ENCODE results near the gene TBX18. TPM values are rescaled to one million over a fixed set of nuclear protein-coding genes. Genes with fewer than 3 reads are reported as not detected.

Gene TBX18
- total RNA-seq, 1 experiment from 2014 or later, result under 0.01 TPM

DNA sequence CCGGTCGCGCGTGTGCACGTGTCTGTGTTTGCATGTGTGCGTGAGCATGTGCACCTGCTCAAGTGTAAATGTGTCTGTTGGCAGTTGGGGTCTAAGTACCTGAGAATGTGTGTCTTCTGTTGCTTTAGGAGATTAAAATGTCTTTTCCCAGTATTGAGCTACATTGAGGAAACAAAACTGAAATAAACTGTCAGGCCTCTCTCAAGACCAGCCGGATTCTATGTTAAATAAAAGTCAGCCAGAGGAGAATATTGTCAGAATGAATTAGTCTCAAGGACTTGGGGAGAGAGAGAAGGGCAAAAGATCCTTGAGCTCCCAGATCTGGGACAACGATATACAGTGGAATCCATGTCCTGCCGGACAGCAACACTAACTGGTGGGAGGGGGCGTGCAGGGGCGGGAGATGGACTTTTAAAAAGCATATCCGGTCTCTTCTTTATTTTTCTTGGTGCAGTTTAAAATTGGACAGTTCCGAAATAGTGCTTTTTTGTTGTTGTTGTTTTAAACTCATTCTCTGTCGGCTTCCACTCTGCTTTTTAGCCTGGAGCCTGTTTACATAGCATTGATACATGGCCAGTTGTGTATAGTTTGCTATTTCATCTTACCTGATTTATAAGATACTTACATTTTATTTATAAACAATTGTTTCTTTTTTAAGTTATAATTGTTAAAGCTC is 3.3 kb upstream of the TBX18 start:
- Histone ChIP-seq H3K36me3 (replicated peaks; ENCODE audit: control insufficient read depth, insufficient read depth, low read length) (no peaks in the 10 kb centered on the region), H3K4me3 (ENCODE audit: insufficient read depth, low read depth, low read length) (no peak overlapping the region), H3K27me3 (ENCODE audit: control insufficient read depth, insufficient read depth, low read length) (peaks cover 96% of the 10 kb centered on the region)
- DNase-seq, result no peak

DNA sequence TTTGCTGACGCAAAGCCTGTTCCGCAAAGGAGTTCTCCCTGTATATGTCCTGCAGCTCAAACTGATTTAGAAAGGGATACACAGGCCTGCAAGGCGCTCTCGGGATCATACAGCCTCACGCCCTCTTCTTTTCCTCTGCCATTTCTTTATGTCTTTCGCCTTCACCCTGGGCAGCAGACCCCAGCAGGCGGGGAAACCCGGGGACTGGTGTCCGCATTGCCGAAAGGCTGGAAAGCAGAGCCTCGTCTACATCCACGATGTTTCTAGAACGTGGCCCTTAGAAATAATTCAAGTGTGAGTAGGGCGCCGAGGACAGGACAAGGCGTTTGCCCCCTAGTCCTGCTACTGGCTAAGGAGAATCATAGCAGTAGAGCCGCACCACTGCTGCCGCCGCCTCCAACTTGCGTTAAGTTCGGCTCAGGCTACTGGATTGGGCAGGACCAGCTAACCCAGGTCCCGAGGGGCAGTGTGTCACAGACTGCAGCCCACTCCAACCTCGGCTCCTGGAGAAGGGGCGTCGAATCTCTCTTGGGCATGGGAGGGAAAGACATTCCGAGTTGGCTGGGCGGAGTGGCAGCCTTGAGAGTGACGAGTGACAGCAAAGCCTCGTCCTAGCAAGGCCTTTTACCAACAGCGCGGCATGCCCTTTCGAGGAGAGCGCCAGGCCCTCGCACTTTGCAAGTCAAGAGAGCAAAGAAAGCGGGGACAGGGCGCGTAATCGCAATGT is 2.6 kb upstream of the TBX18 start:
- peaks cover 96% of the 10 kb centered on the region for H3K27me3 ChIP-seq (ENCODE audit: control insufficient read depth, insufficient read depth, low read length)
- peak; percentile 31 for DNase-seq
- H3K36me3 ChIP-seq (replicated peaks; ENCODE audit: control insufficient read depth, insufficient read depth, low read length), result no peaks in the 10 kb centered on the region
- H3K4me3 ChIP-seq (ENCODE audit: insufficient read depth, low read depth, low read length), result peak overlapping the region; percentile 29

DNA sequence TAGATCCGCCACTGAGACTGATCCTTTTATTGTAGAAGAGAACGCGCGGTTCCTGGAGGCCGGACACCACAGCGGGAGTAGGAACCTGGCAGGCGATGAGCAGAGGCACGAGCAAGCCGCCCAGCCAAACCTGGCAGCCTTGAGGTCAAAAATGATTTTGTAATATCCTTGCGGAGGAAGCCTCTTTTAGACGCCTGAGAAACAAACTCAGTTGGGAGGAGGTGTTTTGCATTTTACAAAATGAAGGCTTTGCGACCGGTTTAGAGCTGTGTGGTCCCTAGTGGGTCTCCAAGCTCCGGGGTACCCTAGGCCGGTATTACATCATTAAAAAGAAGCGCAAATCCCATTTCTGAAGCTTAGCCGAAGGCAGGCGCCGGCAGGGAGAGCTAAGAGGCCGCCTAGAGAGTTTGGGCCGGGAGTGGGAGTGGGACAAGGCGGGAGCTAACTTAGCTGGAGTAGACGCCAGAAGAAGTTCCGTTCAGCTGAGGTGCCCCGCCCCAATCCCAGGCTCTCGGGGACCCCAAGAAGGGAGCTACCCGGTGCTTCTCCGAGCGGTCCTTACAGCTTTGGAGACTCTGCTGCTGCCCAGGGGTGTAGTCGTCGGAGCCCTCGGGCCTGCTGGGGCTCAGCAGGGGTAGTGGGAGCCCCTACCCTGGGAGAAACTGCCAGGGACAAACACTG is 1.9 kb upstream of the TBX18 start:
- DNase-seq, result peak; percentile 54
- Histone ChIP-seq H3K36me3 (replicated peaks; ENCODE audit: control insufficient read depth, insufficient read depth, low read length) (no peaks in the 10 kb centered on the region), H3K27me3 (ENCODE audit: control insufficient read depth, insufficient read depth, low read length) (peaks cover 96% of the 10 kb centered on the region), H3K4me3 (ENCODE audit: insufficient read depth, low read depth, low read length) (peak overlapping the region; percentile 29)

DNA sequence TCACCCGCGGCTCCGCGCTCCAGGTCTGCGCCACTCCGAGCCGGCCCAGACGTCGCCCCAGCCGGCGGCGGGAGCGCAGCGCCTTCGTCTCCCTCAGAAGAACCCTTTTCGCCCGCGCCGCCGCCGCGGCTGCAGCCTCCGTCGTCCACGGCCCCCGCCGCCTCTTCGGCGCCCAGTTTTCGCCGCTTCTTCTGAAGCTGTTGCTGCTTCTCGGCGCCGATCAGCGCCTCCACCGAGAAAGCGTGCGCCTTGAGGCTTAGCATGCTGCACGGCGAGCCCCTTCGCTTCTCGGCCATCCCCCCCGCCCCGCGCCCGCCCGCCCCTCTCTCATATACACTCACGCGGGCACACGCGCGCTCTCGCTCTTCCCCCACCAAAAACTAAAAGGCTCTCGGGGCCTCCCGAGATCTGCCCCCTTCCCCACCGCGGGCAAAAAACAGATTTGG is 489 bp downstream of the TBX18 start:
- H3K36me3 ChIP-seq (replicated peaks; ENCODE audit: control insufficient read depth, insufficient read depth, low read length), result no peaks in the 10 kb centered on the region
- peak; percentile 42 for DNase-seq
- H3K27me3 ChIP-seq (ENCODE audit: control insufficient read depth, insufficient read depth, low read length), result peaks cover 93% of the 10 kb centered on the region
- H3K4me3 ChIP-seq (ENCODE audit: insufficient read depth, low read depth, low read length), result peak overlapping the region; percentile 43

DNA sequence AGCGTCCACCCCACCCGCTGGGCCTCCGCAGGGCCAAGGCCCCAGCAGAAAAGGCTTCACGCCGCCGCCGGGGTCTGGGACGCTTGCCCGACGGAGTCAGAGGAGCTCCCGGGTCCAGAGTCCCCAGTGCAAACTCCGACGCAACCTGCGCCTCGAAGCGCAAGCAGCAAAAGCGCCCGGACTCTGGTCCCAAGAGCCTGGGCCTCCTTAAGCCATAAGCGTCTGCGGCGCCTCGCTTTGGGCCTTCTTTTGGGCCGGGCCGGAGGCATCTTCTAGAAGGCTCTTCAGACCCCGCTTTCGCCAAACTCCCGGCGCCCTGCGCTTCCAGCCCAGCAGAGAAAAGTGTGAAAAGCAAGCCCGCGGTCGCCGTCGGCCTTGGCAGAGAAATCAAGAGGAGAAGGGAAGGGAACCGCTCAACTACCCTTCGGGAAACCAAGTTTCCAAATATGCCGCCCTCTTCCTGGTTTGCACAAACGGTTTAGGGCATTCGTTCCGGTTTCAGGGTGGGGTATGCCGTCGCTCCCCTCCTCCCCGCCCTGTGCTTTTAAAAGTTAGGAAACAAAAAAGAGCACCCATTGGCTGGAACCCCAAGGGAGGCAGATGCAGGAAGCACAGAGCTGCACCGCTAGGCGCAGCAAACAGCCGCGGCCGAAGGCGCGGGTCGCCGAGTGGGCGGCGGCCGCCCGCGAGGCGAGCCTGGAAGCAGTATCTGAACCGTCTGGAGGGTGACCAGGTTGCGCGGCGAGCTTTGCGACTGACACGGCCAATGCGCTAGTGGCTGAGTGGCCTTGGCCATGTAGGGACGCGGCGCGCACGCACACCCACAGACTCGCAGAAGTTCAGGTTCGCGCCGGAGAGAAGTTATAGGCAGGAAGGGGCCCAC is 1.2 kb downstream of the TBX18 start:
- Histone ChIP-seq H3K4me3 (ENCODE audit: insufficient read depth, low read depth, low read length) (peak overlapping the region; percentile 43), H3K27me3 (ENCODE audit: control insufficient read depth, insufficient read depth, low read length) (peaks cover 86% of the 10 kb centered on the region), H3K36me3 (replicated peaks; ENCODE audit: control insufficient read depth, insufficient read depth, low read length) (no peaks in the 10 kb centered on the region)
- DNase-seq, result peak; percentile 58

DNA sequence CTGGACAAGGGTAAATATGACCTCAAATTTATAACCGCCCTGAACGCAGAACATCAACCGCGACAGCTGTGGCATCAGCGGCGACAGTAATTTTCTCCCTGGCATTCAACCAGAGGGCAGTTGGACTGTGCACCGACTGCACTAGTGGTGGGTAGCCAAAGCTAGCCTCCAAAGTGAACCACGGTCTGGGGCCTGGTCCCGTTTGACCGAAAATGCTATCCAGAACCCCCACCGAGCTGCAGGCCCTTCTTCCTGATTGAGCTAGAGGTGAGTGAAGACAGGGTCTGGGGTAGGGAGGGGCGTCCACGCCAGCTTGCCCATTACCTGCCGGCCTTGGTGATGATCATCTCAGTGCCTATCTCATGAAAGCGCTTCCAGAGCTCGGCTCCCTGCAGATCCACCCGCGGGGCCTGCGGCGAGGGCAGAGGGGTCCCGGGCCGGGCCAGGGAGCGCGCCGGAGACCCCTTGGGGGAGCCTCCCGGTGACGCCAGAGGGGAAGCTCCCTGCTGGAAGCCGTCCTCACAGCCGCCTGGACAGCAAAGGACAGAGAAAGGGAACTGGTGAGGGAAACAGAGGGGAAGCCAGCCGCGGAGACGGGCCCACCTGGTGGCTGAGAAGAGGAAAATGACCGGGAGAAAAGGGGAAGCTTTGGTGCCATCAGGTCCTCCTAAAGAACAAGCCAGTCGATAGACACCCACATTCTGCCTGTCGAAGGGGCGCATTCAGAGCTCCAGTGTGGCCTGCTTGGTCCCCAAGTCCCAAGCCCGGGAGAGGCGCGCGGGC is 2.0 kb downstream of the TBX18 start:
- Histone ChIP-seq H3K4me3 (ENCODE audit: insufficient read depth, low read depth, low read length) (peak overlapping the region; percentile 43; the same call in 1 of the 2 replicates), H3K36me3 (replicated peaks; ENCODE audit: control insufficient read depth, insufficient read depth, low read length) (no peaks in the 10 kb centered on the region), H3K27me3 (ENCODE audit: control insufficient read depth, insufficient read depth, low read length) (peaks cover 78% of the 10 kb centered on the region)
- DNase-seq, result peak; percentile 68

DNA sequence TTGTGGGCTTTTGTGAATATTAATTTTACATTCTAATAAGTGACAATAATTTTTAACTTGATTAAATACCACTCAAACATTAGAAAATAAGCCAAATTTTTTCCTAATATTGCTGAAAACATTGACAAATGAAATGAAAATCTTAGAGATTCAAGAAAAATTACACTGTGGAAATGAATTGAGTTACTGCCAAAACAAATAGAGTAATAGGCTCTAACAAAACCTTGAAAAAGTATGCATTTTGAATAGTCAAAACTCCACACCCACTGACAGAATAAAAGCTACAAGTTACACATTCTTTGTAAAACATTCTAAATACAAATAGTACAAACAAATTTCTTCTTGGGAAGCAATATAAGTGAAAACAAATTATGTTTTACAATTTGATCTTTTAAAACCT is 5.9 kb downstream of the TBX18 start:
- Histone ChIP-seq H3K4me3 (ENCODE audit: insufficient read depth, low read depth, low read length) (no peak overlapping the region), H3K27me3 (ENCODE audit: control insufficient read depth, insufficient read depth, low read length) (peaks cover 42% of the 10 kb centered on the region), H3K36me3 (replicated peaks; ENCODE audit: control insufficient read depth, insufficient read depth, low read length) (no peaks in the 10 kb centered on the region)
- no peak for DNase-seq

DNA sequence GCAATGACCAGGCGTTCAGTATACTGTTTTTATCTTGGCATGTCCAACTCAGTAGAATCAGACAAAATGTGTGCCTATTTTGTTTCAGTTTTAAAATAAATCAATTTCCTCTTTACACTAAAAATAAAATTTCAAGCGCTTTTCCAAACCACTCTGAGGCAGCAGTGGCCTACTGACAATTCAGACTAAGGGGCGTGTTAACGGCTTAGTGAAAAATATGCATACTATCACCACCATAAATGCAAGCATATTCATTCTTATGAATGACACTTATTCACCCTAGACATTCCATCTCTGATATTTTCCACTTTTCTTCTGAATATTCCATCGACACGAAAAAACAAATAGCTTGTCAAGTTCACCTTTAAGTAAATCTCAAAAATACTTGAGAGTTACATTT is 7.5 kb downstream of the TBX18 start:
- no peak for DNase-seq
- Histone ChIP-seq H3K27me3 (ENCODE audit: control insufficient read depth, insufficient read depth, low read length) (peaks cover 26% of the 10 kb centered on the region), H3K4me3 (ENCODE audit: insufficient read depth, low read depth, low read length) (no peak overlapping the region), H3K36me3 (replicated peaks; ENCODE audit: control insufficient read depth, insufficient read depth, low read length) (no peaks in the 10 kb centered on the region)

DNA sequence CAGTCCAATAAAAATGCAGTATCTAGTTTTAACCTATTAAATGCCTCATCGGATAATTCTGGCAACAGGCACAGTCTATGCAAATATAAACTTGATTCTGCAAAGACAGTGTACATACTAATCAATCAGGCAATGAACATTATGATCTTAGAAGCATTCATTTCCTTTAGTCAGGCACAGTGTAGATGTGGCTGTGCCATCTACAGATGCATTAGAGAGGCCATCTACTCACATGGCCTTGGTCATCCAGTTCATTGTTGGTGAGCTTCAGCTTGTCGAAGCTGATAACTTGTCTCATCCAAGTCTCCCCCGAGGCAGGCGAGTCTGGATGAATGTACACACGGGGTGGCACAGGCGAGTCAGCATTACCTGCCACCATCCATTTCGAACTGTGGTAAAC is 7.9 kb downstream of the TBX18 start:
- peaks cover 22% of the 10 kb centered on the region for H3K27me3 ChIP-seq (ENCODE audit: control insufficient read depth, insufficient read depth, low read length)

DNA sequence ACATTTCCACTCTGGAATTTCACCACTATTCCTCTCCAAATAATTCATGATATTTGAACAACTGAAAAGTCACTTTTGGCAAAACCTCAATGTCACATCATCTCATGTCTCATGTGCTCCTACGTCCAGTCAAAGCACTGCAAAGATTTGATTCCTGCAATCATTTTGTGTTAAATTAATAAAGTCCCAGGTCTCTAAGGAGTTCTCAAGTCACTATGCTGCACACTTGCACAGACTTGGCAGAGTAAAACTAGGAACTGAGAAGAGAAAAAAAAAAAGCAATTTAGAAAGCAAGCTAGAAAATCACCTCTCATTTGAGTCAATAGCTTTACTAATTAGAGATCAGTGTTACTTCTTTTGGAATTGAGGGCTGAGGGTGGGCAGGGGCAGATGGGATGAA is 11.2 kb downstream of the TBX18 start:
- H3K4me3 ChIP-seq (ENCODE audit: insufficient read depth, low read depth, low read length), result no peak overlapping the region
- H3K36me3 ChIP-seq (replicated peaks; ENCODE audit: control insufficient read depth, insufficient read depth, low read length), result no peaks in the 10 kb centered on the region
- H3K27me3 ChIP-seq (ENCODE audit: control insufficient read depth, insufficient read depth, low read length), result no peaks in the 10 kb centered on the region
- no peak for DNase-seq

More for the DNA sequence above, 7.9 kb downstream of the TBX18 start:
- Histone ChIP-seq H3K4me3 (ENCODE audit: insufficient read depth, low read depth, low read length) (no peak overlapping the region), H3K36me3 (replicated peaks; ENCODE audit: control insufficient read depth, insufficient read depth, low read length) (no peaks in the 10 kb centered on the region)
- no peak for DNase-seq

DNA sequence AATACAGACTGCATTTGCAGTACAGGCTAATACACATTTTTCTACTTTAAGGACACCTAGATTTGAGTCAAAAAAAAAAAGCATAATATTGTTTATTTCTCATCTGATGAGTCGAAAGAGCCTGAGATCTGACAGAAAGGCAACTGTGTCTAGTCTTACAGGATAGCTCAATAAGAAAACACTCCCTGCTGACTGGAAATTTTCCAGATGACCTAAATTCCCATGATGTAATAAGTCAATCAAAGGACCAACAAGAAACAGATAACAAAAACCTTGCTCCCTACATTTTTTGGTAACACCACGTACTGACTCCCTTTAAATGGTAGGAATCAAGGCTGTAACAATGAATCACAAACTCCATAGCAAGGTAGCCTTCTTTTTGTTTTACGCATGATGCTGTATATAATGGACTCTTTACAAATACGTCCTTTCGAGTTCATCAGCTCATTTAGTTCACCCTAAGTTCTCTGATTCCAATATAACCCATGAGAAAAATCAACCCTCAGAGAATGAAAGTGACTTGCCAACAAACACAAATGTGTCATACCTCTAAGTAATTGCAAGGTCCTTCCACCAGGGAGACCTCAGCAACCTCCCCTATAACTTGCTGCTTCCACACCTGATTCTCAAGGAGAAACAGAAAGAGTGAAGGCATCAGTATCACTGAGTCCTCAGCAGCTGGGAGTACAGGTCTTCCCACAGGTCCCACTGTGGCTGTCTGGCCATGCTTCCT is 12.1 kb downstream of the TBX18 start:
- H3K36me3 ChIP-seq (replicated peaks; ENCODE audit: control insufficient read depth, insufficient read depth, low read length), result no peaks in the 10 kb centered on the region
- DNase-seq, result no peak
- no peaks in the 10 kb centered on the region for H3K27me3 ChIP-seq (ENCODE audit: control insufficient read depth, insufficient read depth, low read length)
- H3K4me3 ChIP-seq (ENCODE audit: insufficient read depth, low read depth, low read length), result no peak overlapping the region

DNA sequence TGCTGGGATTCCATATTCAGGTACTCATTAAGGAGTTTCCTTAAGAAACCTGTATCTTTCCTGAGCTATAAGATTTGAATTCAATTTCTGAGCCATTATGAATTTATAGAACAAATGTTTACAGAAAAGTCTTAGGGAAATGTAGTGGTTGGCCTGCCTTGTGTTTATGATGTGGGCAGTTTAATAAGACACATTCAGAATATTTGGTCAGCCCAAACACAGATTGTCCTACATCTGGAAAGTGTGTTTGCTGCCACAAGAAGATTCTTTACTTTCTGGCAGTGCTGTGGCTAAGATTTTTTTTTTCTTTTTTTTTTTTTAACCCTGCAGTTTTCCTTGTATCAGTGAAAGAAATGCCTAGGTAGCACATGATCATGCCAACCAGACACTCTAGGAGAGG is 15.2 kb downstream of the TBX18 start:
- Histone ChIP-seq H3K27me3 (ENCODE audit: control insufficient read depth, insufficient read depth, low read length) (no peaks in the 10 kb centered on the region), H3K4me3 (ENCODE audit: insufficient read depth, low read depth, low read length) (no peak overlapping the region), H3K36me3 (replicated peaks; ENCODE audit: control insufficient read depth, insufficient read depth, low read length) (no peaks in the 10 kb centered on the region)
- no peak for DNase-seq

DNA sequence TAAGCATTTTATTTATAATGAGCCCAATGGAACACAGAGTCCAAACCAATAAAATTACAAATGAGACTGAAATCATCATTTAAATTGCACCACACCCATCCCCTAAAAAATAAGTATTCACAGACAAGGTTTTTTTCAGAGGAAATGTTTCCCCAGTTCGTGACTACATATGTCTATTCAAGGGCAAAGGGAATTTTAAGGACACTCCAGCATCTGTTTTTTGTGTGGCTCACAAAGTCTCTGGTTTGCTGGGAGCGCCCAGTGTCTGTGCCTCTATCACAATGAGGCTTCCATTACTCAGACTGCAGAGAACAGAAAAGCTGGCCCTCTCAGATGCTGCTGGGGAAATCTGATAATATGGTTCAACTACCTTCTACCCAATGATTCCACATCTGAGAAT is 16.0 kb downstream of the TBX18 start:
- no peak for DNase-seq
- Histone ChIP-seq H3K4me3 (ENCODE audit: insufficient read depth, low read depth, low read length) (no peak overlapping the region), H3K27me3 (ENCODE audit: control insufficient read depth, insufficient read depth, low read length) (no peaks in the 10 kb centered on the region), H3K36me3 (replicated peaks; ENCODE audit: control insufficient read depth, insufficient read depth, low read length) (no peaks in the 10 kb centered on the region)

All from H7 (cell line).